SK-N-MC (cell line): ENCODE data around the gene NEDD8.

Experiments
- EZH2 ChIP-seq: fragments of 200-600 bp; sonication (generic); IDR thresholded peaks from one replicate; pipeline ENCODE4 v1.6.1; 2017; ENCODE audit warnings: antibody characterized with exemption
- POLR2AphosphoS5 ChIP-seq: IDR thresholded peaks from 2 replicates; pipeline ENCODE4 v1.6.1; 2012; ENCODE audit warnings: mild to moderate bottlenecking, low read depth, low read length, borderline replicate concordance

- TF ChIP-seq POLR2AphosphoS5 (no peak), EZH2 (no peak)
These were observed 24.5 kb downstream of the NEDD8 start for GRCh38 chr14:24207625-24208024.
